HepG2 (cell line): ENCODE results near the gene HUNK. TPM values are rescaled to one million over a fixed set of nuclear protein-coding genes. Genes with fewer than 3 reads are reported as not detected.

ENCODE experiments used
- ETV5 ChIP-seq: IDR thresholded peaks from 2 replicates; pipeline ENCODE4 v1.6.1; 2018; ENCODE audit warnings: missing biosample characterization, missing genetic modification reagents, inconsistent platforms, borderline replicate concordance
- RERE ChIP-seq: IDR thresholded peaks from 2 replicates; pipeline ENCODE4 v1.6.1; 2016; ENCODE audit warnings: low read depth, missing genetic modification reagents, missing compliant biosample characterization
- ZBTB39 ChIP-seq: sonication (generic); formaldehyde crosslinking; IDR thresholded peaks from 2 replicates; pipeline ENCODE4 v1.5.0; 2020; ENCODE audit warnings: missing genetic modification reagents
- polyA plus RNA-seq, 8 experiments: library from polyadenylated mRNA; depleted of rRNA in 3 of 8; stranded (reverse) in 7 of 8; unstranded in 1 of 8; fragments of >200 nt; fragmentation: Illumina TruSeq in 4 of 8; extraction: Trizol in 4 of 8; gene quantifications; 2 replicates each; pipeline versions ENCODE4 v1.2.1 to v1.2.3, GENCODE V29; 2011 to 2016; ENCODE audit warnings: low read depth in 4 of 8, missing spikeins in 1 of 8, mixed read lengths in 1 of 8; ENCODE audit not compliant: insufficient read depth in 1 of 8
- total RNA-seq, 5 experiments: library from RNA; depleted of rRNA; stranded (reverse); fragments of >200 nt; fragmentation: Illumina TruSeq; extraction: Trizol; gene quantifications; 2 replicates each; pipeline ENCODE4 v1.2.3, GENCODE V29; 2016; ENCODE audit warnings: low read depth in 1 of 5

Gene HUNK
- total and polyA plus RNA-seq, 2 of the 13 experiments (the other 11 are each of a cell fraction or from before 2014, with no cell fraction given) = 1.8 to 1.9 TPM

- TF ChIP-seq RERE = no peak; the same call in 1 of the 2 replicates
- no peak for TF ChIP-seq ETV5 (CRISPR knock-in tag)
- TF ChIP-seq ZBTB39 (CRISPR knock-in tag) = peak; percentile 83; the same call in 1 of the 2 replicates
Observed at GRCh38 chr21:31900121-31900895, 27.5 kb downstream of the HUNK start (continued).
